IMR-90 (cell line): ENCODE measurements around the gene ITGB1. TPM values are rescaled to one million over a fixed set of nuclear protein-coding genes. Genes with fewer than 3 reads are reported as not detected.

Source experiments
- ATAC-seq: fragments of 200-7000 bp; cut with Tn5 transposase; 2 replicates; pipeline ENCODE4 v1.9.1; 2020; ENCODE audit warnings: low read depth, mild to moderate bottlenecking, moderate library complexity
- BruUV-seq: library from RNA; stranded (reverse); fragments of 400-500 nt; replicated peaks from 2 replicates; lab custom pipeline; 2021; lab: Mats Ljungman, UMichigan
- CTCF ChIA-PET: fragments of 300-600 bp; formaldehyde crosslinking; extraction: SDS; loops from one replicate; lab custom pipeline; 2021; ENCODE audit warnings: antibody characterized with exemption; lab: Yijun Ruan, JAX
- POLR2A ChIA-PET: fragments of 300-600 bp; sonication (Branson Sonifier 250); formaldehyde crosslinking; loops from one replicate; lab custom pipeline; 2022; ENCODE audit warnings: antibody characterized with exemption; ENCODE audit not compliant: unreplicated experiment; lab: Charles Lee
- DNase-seq: peaks from one replicate; pipeline ENCODE4 v3.0.0; 2013
- H2AFZ ChIP-seq: replicated peaks from 2 replicates; pipeline ENCODE3; 2013; ENCODE audit warnings: low read length, mild to moderate bottlenecking; ENCODE audit not compliant: poor library complexity
- H2AK5ac ChIP-seq: 2 replicates; pipeline ENCODE4 v1.6.1; 2013; ENCODE audit warnings: low read depth, low read length, inconsistent platforms
- H2AK9ac ChIP-seq: replicated peaks from 2 replicates; pipeline ENCODE3; 2013; ENCODE audit warnings: mild to moderate bottlenecking, low read depth, low read length, moderate library complexity; ENCODE audit not compliant: poor library complexity
- H2BK120ac ChIP-seq: 2 replicates; pipeline ENCODE4 v1.6.1; 2013; ENCODE audit warnings: low read depth, low read length, inconsistent platforms
- H2BK15ac ChIP-seq: 3 replicates; pipeline ENCODE4 v1.6.1; 2013; ENCODE audit warnings: low read depth, low read length, inconsistent platforms
- H2BK20ac ChIP-seq: 2 replicates; pipeline ENCODE4 v1.6.1; 2013; ENCODE audit warnings: low read depth, mild to moderate bottlenecking, inconsistent platforms, low read length, moderate library complexity
- H2BK5ac ChIP-seq: 2 replicates; pipeline ENCODE4 v1.6.1; 2013; ENCODE audit warnings: mild to moderate bottlenecking, low read depth, low read length, inconsistent platforms; ENCODE audit not compliant: poor library complexity, severe bottlenecking
- H3K14ac ChIP-seq: replicated peaks from 2 replicates; pipeline ENCODE4 v1.6.1; 2013; ENCODE audit warnings: low read depth, low read length, inconsistent platforms
- H3K18ac ChIP-seq: 2 replicates; pipeline ENCODE4 v1.6.1; 2013; ENCODE audit warnings: low read depth, low read length, control low read depth
- H3K23ac ChIP-seq: 2 replicates; pipeline ENCODE4 v1.6.1; 2013; ENCODE audit warnings: low read depth, low read length, inconsistent platforms
- H3K27ac ChIP-seq: 2 replicates; pipeline ENCODE4 v1.5.1; 2013; ENCODE audit warnings: mild to moderate bottlenecking, control low read depth, low read length; ENCODE audit not compliant: insufficient read depth
- H3K27me3 ChIP-seq: 2 replicates; pipeline ENCODE4 v1.6.1; 2013; ENCODE audit warnings: low read length; ENCODE audit not compliant: control insufficient read depth, insufficient read depth
- H3K36me3 ChIP-seq: 2 replicates; pipeline ENCODE4 v1.6.1; 2013; ENCODE audit warnings: low read length, mixed read lengths; ENCODE audit not compliant: control insufficient read depth, insufficient read depth
- H3K4ac ChIP-seq: 2 replicates; pipeline ENCODE4 v1.6.1; 2013; ENCODE audit warnings: low read depth, low read length, inconsistent platforms
- H3K4me1 ChIP-seq: 2 replicates; pipeline ENCODE4 v1.6.1; 2013; ENCODE audit warnings: low read length, mixed read lengths; ENCODE audit not compliant: control insufficient read depth, insufficient read depth
- H3K4me2 ChIP-seq: 2 replicates; pipeline ENCODE4 v1.6.1; 2013; ENCODE audit warnings: low read depth, mild to moderate bottlenecking, control low read depth, low read length, moderate library complexity
- H3K4me3 ChIP-seq: 2 replicates; pipeline ENCODE4 v1.5.1; 2013; ENCODE audit warnings: low read depth, mild to moderate bottlenecking, control low read depth, low read length, moderate library complexity; ENCODE audit not compliant: insufficient read depth
- H3K56ac ChIP-seq: 2 replicates; pipeline ENCODE4 v1.6.1; 2013; ENCODE audit warnings: low read length, inconsistent platforms; ENCODE audit not compliant: insufficient read depth; ENCODE audit errors: extremely low read depth
- H3K79me1 ChIP-seq, 2 experiments: 2 replicates each; pipeline ENCODE4 v1.6.1; 2013; ENCODE audit warnings: low read length in 2 of 2, inconsistent platforms in 1 of 2, low read depth in 1 of 2
- H3K9ac ChIP-seq: 2 replicates; pipeline ENCODE4 v1.6.1; 2013; ENCODE audit warnings: low read depth, low read length, control low read depth
- H3K9me1 ChIP-seq: 2 replicates; pipeline ENCODE4 v1.6.1; 2013; ENCODE audit warnings: low read length, inconsistent platforms; ENCODE audit not compliant: insufficient read depth
- H3K9me3 ChIP-seq: 2 replicates; pipeline ENCODE4 v1.6.1; 2013; ENCODE audit warnings: low read length; ENCODE audit not compliant: control insufficient read depth, insufficient read depth
- H4K20me1 ChIP-seq: 2 replicates; pipeline ENCODE4 v1.6.1; 2013; ENCODE audit warnings: low read length, inconsistent platforms; ENCODE audit not compliant: insufficient read depth
- H4K5ac ChIP-seq: 2 replicates; pipeline ENCODE4 v1.6.1; 2013; ENCODE audit warnings: mild to moderate bottlenecking, low read depth, low read length, control low read depth
- H4K8ac ChIP-seq, 2 experiments: 2 replicates each; pipeline ENCODE4 v1.6.1; 2013; ENCODE audit warnings: low read depth in 2 of 2, low read length in 2 of 2, control low read depth in 1 of 2, inconsistent platforms in 1 of 2
- H4K91ac ChIP-seq: 2 replicates; pipeline ENCODE4 v1.6.1; 2013; ENCODE audit warnings: low read depth, low read length, inconsistent platforms; ENCODE audit not compliant: insufficient read depth
- POLR2A ChIP-seq: IDR thresholded peaks from 2 replicates; pipeline ENCODE4 v1.6.1; 2012; ENCODE audit warnings: mild to moderate bottlenecking, low read depth, low read length
- SMC3 ChIP-seq: fragments of 150-350 bp; IDR thresholded peaks from 2 replicates; pipeline ENCODE4 v1.6.1; 2016; ENCODE audit warnings: low read depth, mild to moderate bottlenecking, antibody characterized with exemption, low read length, moderate library complexity
- WGBS, 2 experiments: methylation state at CpG; one replicate each; pipeline versions ENCODE4 v1.1.5 to v1.1.7; 2013; ENCODE audit warnings: missing lambda C conversion rate in 2 of 2; ENCODE audit not compliant: insufficient read length in 1 of 2; ENCODE audit errors: extremely low coverage in 2 of 2; 5-methylcytosine and 5-hydroxymethylcytosine counted together
- dilution Hi-C: fragments of 300-500 bp; cut with HindIII; formaldehyde crosslinking; loops from one replicate; pipeline ENCODE4 v1.14.3; 2018; ENCODE audit warnings: low sequenced_read_pairs; ENCODE audit not compliant: unreplicated experiment
- in situ Hi-C: fragments of 300-500 bp; cut with MboI; formaldehyde crosslinking; loops from 3 replicates; pipeline ENCODE4 v1.14.3; 2019; ENCODE audit warnings: low sequenced_read_pairs, inconsistent platforms, mixed read lengths
- intact Hi-C: fragments of 100-400 bp; cut with micrococcal nuclease; formaldehyde crosslinking; loops from 2 replicates; pipeline ENCODE4 v1.10.0; 2022
- polyA plus RNA-seq, 3 experiments: library from polyadenylated mRNA; depleted of rRNA; stranded (reverse); fragments of >200 nt; gene quantifications; 2 replicates each; pipeline ENCODE4 v1.2.3, GENCODE V29; 2012; ENCODE audit warnings: low replicate concordance in 1 of 3
- total RNA-seq: library from RNA; depleted of rRNA; stranded (reverse); fragments of >200 nt; gene quantifications from 2 replicates; pipeline ENCODE4 v1.2.3, GENCODE V29; 2012

ITGB1 gene
- total and polyA plus RNA-seq, 2 of the 4 experiments (the other 2 are of a cell fraction): 1,331 to 2,066 TPM

- Histone ChIP-seq H2AK9ac (no peak overlapping the region), H3K4me2 (no peak overlapping the region), H3K9me1 (peaks cover 6% of the 10 kb centered on the region; the same call in 1 of the 2 replicates), H2BK120ac (no peak overlapping the region), H2AK5ac (no peak overlapping the region), H3K4me1 (no peaks in the 10 kb centered on the region), H3K18ac (no peak overlapping the region), H3K27ac (no peak overlapping the region), H3K56ac (no peak overlapping the region), H3K23ac (no peak overlapping the region), H2BK5ac (no peak overlapping the region), H4K5ac (no peak overlapping the region), H3K79me1 (0 out of 4 replicates have a peak, but pooled peaks cover 0 to 4% of the 10 kb centered on the region in 2 experiments), H4K91ac (no peak overlapping the region), H3K9me3 (no peaks in the 10 kb centered on the region), H2BK20ac (no peak overlapping the region), H2BK15ac (no peak overlapping the region), H4K20me1 (no peaks in the 10 kb centered on the region), H3K27me3 (no peaks in the 10 kb centered on the region), H2AFZ (no peak overlapping the region), H3K14ac (no peak overlapping the region), H3K36me3 (peaks cover 2% of the 10 kb centered on the region), H3K4me3 (no peak overlapping the region), H3K4ac (no peak overlapping the region), H3K9ac (no peak overlapping the region), H4K8ac (no peak overlapping the region)
- 91% methylated on average over 4 of the region's 11 CpGs; no CpG with 5 or more reads in 1 of the 2 experiments for WGBS, 2 experiments
- CTCF ChIA-PET: no interaction called here
- dilution Hi-C loops (no loop called here), intact Hi-C loops (no loop called here), in situ Hi-C loops (no loop called here)
- no TSS peak for BruUV-seq
- no peak for TF ChIP-seq SMC3
- TF ChIP-seq POLR2A: 0 out of 2 replicates have a peak, but pooled peaks have one; percentile 17
- ATAC-seq (no peak), DNase-seq (no peak)
- POLR2A ChIA-PET: no interaction called here
These were observed 69.7 kb downstream of the ITGB1 start for GRCh38 chr10:32888161-32888927.
